Osteocyte (in vitro differentiated cells): ENCODE measurements around the gene TSC22D2. TPM values are rescaled to one million over a fixed set of nuclear protein-coding genes. Genes with fewer than 3 reads are reported as not detected.

ENCODE experiments used
- DNase-seq: peaks from one replicate; pipeline ENCODE4 v3.0.0; 2021; ENCODE audit warnings: mixed read lengths; ENCODE audit not compliant: unreplicated experiment; ENCODE audit errors: extremely low spot score
- H3K27ac Mint-ChIP-seq: one replicate; pipeline ENCODE4 v1.8.0; 2021; ENCODE audit warnings: mild to moderate bottlenecking, mixed read lengths; ENCODE audit not compliant: unreplicated experiment
- H3K27me3 Mint-ChIP-seq: one replicate; pipeline ENCODE4 v1.8.0; 2021; ENCODE audit warnings: mixed read lengths; ENCODE audit not compliant: unreplicated experiment
- H3K36me3 Mint-ChIP-seq: one replicate; pipeline ENCODE4 v1.8.0; 2021; ENCODE audit warnings: mixed read lengths; ENCODE audit not compliant: unreplicated experiment
- H3K4me1 Mint-ChIP-seq: one replicate; pipeline ENCODE4 v1.8.0; 2021; ENCODE audit warnings: mixed read lengths; ENCODE audit not compliant: unreplicated experiment
- H3K4me3 Mint-ChIP-seq: one replicate; pipeline ENCODE4 v1.8.0; 2021; ENCODE audit warnings: mild to moderate bottlenecking, moderate library complexity, mixed read lengths; ENCODE audit not compliant: unreplicated experiment
- H3K9me3 Mint-ChIP-seq: one replicate; pipeline ENCODE4 v1.8.0; 2021; ENCODE audit warnings: mixed read lengths; ENCODE audit not compliant: unreplicated experiment
- CTCF ChIP-seq: fragments of 200-600 bp; sonication (generic); IDR thresholded peaks from 2 replicates; pipeline ENCODE4 v1.5.0; 2021; ENCODE audit warnings: antibody characterized with exemption, mild to moderate bottlenecking, moderate library complexity
- total RNA-seq: library from RNA; stranded (reverse); gene quantifications from 2 replicates; pipeline ENCODE4 v1.2.1, GENCODE V29; 2021

TSC22D2 gene
- total RNA-seq, 1 donor from 2014 or later = 51.3 TPM

- Mint-ChIP-seq H3K4me1 (peaks cover 12% of the 10 kb centered on the region), H3K4me3 (no peak overlapping the region), H3K27ac (no peak overlapping the region), H3K36me3 (no peaks in the 10 kb centered on the region), H3K9me3 (no peaks in the 10 kb centered on the region), H3K27me3 (no peaks in the 10 kb centered on the region)
- DNase-seq = no peak
- TF ChIP-seq CTCF = no peak
These were observed 44.7 kb upstream of the TSC22D2 start for GRCh38 chr3:150363420-150363819.

GRCh38 chr3:150365132-150365604 lies 42.9 kb upstream of the TSC22D2 start:
- Mint-ChIP-seq H3K9me3 (no peaks in the 10 kb centered on the region), H3K36me3 (no peaks in the 10 kb centered on the region), H3K27ac (no peak overlapping the region), H3K27me3 (no peaks in the 10 kb centered on the region), H3K4me1 (peaks cover 18% of the 10 kb centered on the region), H3K4me3 (no peak overlapping the region)
- TF ChIP-seq CTCF = no peak
- DNase-seq = no peak

- no peaks in the 10 kb centered on the region for H3K9me3 Mint-ChIP-seq
- no peaks in the 10 kb centered on the region for H3K27me3 Mint-ChIP-seq
- DNase-seq = no peak
- no peaks in the 10 kb centered on the region for H3K36me3 Mint-ChIP-seq
- no peak overlapping the region for H3K27ac Mint-ChIP-seq
- TF ChIP-seq CTCF = no peak
- no peak overlapping the region for H3K4me3 Mint-ChIP-seq
- peaks cover 44% of the 10 kb centered on the region for H3K4me1 Mint-ChIP-seq
These were observed 40.3 kb upstream of the TSC22D2 start for GRCh38 chr3:150367757-150368156.

GRCh38 chr3:150370122-150370602 lies 37.9 kb upstream of the TSC22D2 start:
- peak; percentile 42 for TF ChIP-seq CTCF
- peaks cover 60% of the 10 kb centered on the region for H3K4me1 Mint-ChIP-seq
- no peaks in the 10 kb centered on the region for H3K27me3 Mint-ChIP-seq
- H3K36me3 Mint-ChIP-seq = no peaks in the 10 kb centered on the region
- peak overlapping the region; percentile 74 for H3K4me3 Mint-ChIP-seq
- DNase-seq = peak; percentile 86
- H3K27ac Mint-ChIP-seq = peak overlapping the region; percentile 86
- H3K9me3 Mint-ChIP-seq = no peaks in the 10 kb centered on the region

GRCh38 chr3:150370999-150371398 lies 37.1 kb upstream of the TSC22D2 start:
- DNase-seq = no peak
- Mint-ChIP-seq H3K36me3 (no peaks in the 10 kb centered on the region), H3K27ac (peak overlapping the region; percentile 86), H3K27me3 (no peaks in the 10 kb centered on the region), H3K4me3 (peak overlapping the region; percentile 74), H3K9me3 (no peaks in the 10 kb centered on the region), H3K4me1 (peaks cover 65% of the 10 kb centered on the region)
- TF ChIP-seq CTCF = no peak
